Effector CD4-positive, alpha-beta T cell (primary cell): Measurements from ENCODE around the gene HID1.
"Not testable (repeated sequence)": the region's sequence is repeated elsewhere in the genome, so short reads cannot be mapped to it uniquely, and the experiment has no call there.

ENCODE experiments used
- DNase-seq: peaks from one replicate; pipeline ENCODE4 v3.0.0-alpha.2; 2020

HID1 gene

GRCh38 chr17:74998783-74999182, 26.2 kb upstream of the HID1 start:
- no peak for DNase-seq

DNA sequence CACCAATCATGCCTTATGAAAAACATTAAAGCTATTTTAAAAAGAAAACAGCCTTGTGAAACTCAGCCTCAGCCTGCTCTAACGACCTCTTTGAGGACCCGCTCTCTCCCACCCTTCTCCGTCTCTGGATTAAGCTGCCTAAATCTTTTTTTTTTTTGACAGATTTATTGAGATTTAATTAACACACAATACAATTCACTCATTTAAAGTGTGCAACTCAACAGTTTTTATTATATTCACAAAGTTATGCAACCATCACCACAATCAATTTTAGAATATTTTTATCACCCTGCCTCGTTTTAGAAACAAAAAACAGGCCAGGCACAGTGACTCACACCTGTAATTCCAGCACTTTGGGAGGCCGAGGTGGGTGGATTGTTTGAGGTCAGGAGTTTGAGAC, 23.3 kb upstream of the HID1 start:
- no peak for DNase-seq

DNA sequence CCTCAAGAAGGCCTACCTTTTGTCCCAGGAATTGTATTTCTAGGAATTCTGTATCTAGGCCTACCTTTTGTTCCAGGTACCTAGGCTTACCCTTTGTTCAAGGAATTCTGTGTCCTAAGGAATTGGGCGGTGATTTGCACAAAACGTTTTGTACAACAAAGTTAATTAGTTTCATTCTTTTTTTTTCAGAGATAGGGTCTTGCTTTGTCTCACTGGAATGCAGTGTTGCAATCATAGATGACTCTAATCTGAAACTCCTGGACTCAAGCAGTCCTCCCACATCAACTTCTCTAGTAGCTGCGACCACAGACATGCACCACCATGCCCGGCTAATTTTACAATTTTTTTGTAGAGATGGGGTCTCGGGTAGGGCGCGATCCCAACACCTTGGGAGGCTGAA, 21.9 kb upstream of the HID1 start:
- DNase-seq, result no peak

DNA sequence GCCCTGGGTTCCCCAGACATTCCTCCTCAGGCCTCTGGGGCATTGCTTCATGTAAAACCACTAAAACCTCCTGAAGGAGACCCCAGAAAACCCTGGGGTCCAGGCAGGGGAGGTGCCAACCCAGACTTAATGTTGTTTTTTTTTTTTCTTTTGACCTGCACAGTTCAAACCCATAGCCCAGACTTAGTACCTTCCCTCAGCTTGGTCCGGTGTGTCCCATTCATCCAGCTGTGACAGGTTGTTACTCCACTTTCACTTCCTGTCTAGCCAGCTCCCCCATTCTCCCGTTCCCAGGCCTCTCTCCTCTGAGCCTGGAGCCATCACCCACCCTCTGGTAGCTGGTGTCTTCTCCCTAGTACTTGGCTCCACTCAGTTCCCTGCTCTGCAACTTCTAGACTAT, 19.7 kb upstream of the HID1 start:
- no peak for DNase-seq

GRCh38 chr17:74990581-74991105, 18.1 kb upstream of the HID1 start:
- DNase-seq, result no peak

GRCh38 chr17:74987909-74988711, 15.6 kb upstream of the HID1 start:
- no peak for DNase-seq

GRCh38 chr17:74987418-74987908, 14.9 kb upstream of the HID1 start, which contains the start of gene CDR2L:
TSS of gene CDR2L (plus strand) at chr17:74987632. CDS start at chr17:74988044, 412 bp downstream.
- DNase-seq, result peak; percentile 88

DNA sequence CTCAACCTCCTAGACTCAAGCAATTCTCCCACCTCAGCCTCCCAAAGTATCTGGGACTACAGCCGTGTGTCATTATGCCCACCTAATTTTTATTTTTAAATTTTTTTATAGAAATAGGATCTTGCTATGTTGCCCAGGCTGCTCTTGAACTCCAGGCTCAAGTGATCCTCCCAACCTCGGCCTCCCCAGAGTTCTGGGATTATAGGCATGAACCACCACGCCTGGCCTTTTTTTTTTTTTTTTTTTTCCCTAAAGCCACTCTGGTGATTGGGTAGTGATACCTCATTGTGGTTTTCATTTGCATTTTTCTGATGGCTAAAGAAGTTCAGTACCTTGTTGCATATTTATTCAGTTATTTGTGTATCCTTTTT, 13.6 kb upstream of the HID1 start:
- no peak for DNase-seq

DNA sequence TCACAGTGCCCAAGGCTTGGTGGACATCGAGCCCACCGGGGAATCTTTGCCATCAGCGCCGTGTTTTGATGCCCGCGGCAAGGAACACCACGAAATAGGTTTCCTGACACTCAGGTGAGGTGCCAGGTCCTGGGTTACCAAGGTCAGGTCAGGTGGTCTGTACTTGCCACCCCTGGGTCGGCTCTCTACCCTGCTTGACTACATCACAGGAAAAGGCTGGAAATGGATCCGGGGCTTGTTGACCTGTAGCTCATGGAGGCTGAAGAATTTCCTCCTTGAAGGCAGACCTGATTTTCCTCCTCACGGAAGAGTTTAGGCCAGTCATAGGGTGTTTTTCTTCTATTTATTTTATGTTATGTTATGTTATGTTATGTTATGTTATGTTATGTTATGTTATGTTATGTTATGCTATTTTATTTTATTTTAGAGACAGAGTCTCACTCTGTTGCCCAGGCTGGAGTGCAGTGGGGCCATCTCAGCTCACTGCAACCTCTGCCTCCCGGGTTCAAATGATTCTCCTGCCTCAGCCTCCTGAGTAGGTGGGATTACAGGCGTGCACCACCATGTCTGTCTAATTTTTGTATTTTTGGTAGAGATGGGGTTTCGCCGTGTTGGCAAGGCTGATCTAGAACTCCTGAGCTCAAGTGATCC, 10.2 kb upstream of the HID1 start:
- not testable (repeated sequence) for DNase-seq

GRCh38 chr17:74981979-74982662, 9.6 kb upstream of the HID1 start:
- DNase-seq, result peak; percentile 78

DNA sequence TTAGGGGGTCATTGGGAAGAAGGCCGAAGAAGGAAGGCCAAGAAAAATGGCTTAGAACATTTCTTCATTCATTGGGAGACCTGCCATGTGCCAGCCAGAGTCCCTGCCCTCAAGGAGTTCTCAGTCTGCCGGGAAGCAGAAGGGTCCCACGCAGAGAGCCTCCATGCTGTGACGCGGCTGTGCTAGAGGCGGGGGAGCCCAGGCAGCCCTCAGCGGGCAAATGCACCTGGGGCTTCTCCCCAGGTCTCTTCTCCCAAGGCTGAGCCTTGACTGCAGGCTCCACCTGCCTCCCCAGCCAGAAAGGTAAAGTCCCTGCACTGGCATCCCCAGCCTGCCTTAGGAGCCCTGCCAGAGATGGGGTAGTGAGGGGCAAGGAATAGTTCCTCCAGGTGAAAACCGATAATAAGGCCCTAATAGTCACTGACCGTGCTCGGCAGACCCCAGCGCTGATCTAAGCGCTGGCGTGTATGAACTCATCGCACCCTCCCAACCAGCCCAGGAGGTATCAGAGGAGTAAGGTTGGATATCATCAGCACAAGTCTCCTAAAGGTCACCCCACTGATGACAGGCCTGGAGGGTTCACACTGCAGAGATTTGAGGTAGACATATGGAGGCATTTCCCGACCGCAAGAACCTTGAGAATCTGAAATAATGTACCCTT, 8.9 kb upstream of the HID1 start:
- DNase-seq, result no peak

DNA sequence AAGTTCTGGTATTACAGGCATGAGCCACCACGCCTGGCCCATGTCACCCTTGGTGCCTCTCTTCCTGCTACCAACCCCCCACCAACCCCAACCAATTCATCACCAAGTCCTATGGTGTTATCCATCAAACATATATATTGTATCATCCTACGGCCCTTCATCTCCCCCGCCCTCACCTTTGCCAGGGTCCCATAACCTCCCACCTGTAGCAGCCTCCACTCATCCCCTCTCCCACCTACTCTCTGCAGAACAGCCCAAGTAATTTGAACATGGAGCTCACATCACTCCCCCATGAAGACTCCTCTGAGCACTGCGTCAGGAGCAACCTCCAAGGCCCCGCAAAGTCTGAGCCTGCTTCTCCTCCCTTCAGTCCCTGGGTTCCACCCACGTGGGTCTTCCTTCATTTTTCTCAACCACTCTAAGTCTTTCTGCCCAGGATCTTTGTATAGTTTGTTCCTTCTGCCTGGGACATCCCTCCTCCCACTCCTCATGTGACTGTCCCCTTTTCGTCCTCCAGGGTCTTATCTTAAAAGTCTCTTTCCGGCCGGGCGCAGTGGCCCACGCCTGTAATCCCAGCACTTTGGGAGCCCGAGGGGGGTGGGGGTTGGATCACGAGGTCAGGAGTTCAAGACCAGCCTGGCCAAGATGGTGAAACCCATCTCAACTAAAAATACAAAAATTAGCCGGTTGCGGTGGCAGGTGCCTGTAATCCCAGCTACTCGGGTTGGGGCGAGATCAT, 7.0 kb upstream of the HID1 start:
- DNase-seq, result no peak

DNA sequence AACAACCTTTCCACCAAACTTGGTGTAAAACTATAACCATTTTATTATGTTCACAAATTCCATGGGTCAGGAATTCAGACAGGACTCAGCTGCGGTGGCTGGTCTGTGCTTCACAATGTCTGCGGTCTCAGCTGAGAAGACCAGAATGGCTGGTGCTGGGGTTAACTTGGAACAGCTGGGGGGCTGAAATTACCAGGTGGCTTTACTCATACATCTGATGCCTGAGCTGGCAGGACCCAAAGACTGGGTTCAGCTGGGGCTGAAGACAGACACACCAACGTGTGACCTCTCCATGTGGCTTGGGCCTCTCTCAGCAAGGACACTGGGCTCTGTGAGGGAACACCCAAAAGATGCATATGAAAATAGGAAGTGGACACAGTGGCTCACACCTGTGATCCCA, 5.7 kb upstream of the HID1 start:
- DNase-seq, result no peak

- no peak for DNase-seq
Observed at GRCh38 chr17:74977802-74978201, 5.2 kb upstream of the HID1 start.

- no peak for DNase-seq
Observed at GRCh38 chr17:74975943-74976342, 3.4 kb upstream of the HID1 start.

GRCh38 chr17:74972973-74973328, 392 bp upstream of the HID1 start:
- DNase-seq, result no peak

GRCh38 chr17:74971842-74972106, 785 bp downstream of the HID1 start:
- no peak for DNase-seq

- no peak for DNase-seq
Observed at GRCh38 chr17:74971069-74971841, 1.3 kb downstream of the HID1 start.

- DNase-seq, result no peak
Observed at GRCh38 chr17:74970395-74970794, 2.2 kb downstream of the HID1 start.

- DNase-seq, result not testable (repeated sequence)
Observed at GRCh38 chr17:74969501-74969900, 3.1 kb downstream of the HID1 start.

DNA sequence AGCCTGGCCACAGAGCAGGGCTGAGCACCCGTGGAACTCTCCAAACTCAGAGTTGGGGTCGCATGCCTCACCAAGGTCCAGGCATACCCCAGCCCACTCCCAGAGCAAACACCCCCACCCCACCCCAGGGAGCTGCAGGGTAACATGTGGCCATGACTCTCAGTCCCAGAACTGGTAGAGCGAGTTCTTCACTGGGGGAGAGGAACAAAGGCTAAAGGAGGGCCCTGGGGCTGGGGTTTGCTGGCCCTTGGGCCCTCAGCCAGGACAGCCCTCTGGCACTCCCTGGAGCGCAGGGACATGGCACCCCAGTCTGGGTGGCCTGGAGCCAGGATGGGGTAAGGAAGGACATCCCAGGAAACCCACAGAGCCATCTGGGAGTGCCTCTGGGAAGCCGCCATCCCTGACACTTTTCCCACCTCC, 4.2 kb downstream of the HID1 start:
- DNase-seq, result no peak
